Prostate gland (tissue), 2 donors: ENCODE measurements around the gene CELF4. TPM values are rescaled to one million over a fixed set of nuclear protein-coding genes. Genes with fewer than 3 reads are reported as not detected.

Experiments used
- DNase-seq: peaks from one replicate; pipeline ENCODE4 v3.0.0-alpha.2; 2019; ENCODE audit warnings: low spot score
- H3K27ac ChIP-seq, 2 donors: fragments of 200-600 bp; sonication (generic); 2 replicates each; pipeline ENCODE4 v1.5.1; 2017 to 2019
- H3K27me3 ChIP-seq: fragments of 200-600 bp; sonication (generic); replicated peaks from 2 replicates; pipeline ENCODE4 v1.5.1; 2019; ENCODE audit not compliant: insufficient read depth
- H3K36me3 ChIP-seq, 2 donors: fragments of 200-600 bp; sonication (generic); 1 replicate in 1 of 2; 2 replicates in 1 of 2; pipeline versions ENCODE4 v1.5.1 to v1.8.1; 2017 to 2019
- H3K4me1 ChIP-seq: fragments of 200-600 bp; sonication (generic); replicated peaks from 2 replicates; pipeline ENCODE4 v1.5.1; 2019
- H3K4me3 ChIP-seq, 2 donors: fragments of 200-600 bp; sonication (generic); 2 replicates each; pipeline ENCODE4 v1.5.1; 2017 to 2019
- H3K9me3 ChIP-seq: fragments of 200-600 bp; sonication (generic); 2 replicates; pipeline ENCODE4 v1.5.1; 2017
- POLR2A ChIP-seq: fragments of 450-650 bp; IDR thresholded peaks from one replicate; pipeline ENCODE4 v1.6.1; 2016; ENCODE audit warnings: antibody characterized with exemption, mild to moderate bottlenecking
- POLR2AphosphoS5 ChIP-seq: sonication (generic); formaldehyde crosslinking; IDR thresholded peaks from one replicate; pipeline ENCODE4 v1.6.1; 2017; ENCODE audit warnings: antibody characterized with exemption
- WGBS: methylation state at CpG from one replicate; pipeline ENCODE4 v1.1.5; 2018; 5-methylcytosine and 5-hydroxymethylcytosine counted together
- intact Hi-C: fragments of 100-400 bp; cut with DNase I; formaldehyde crosslinking; loops from one replicate; pipeline ENCODE4 v1.14.2; 2022
- total RNA-seq, 2 donors: library from RNA; depleted of rRNA; stranded (reverse); fragments of >200 nt; gene quantifications; one replicate each; pipeline ENCODE4 v1.1.0, GENCODE V29; 2016
- TF ChIP-seq, protein P1 (sequence below), 4 experiments: fragments of 200-600 bp in 2 of 4; fragments of 450-650 bp in 2 of 4; sonication (generic) in 2 of 4; IDR thresholded peaks; 1 replicate in 3 of 4; 2 replicates in 1 of 4; pipeline ENCODE4 v1.5.1; 2016 to 2019; ENCODE audit warnings: antibody characterized with exemption in 4 of 4, mild to moderate bottlenecking in 2 of 4, moderate library complexity in 2 of 4

The CELF4 gene
- total RNA-seq, 2 donors from 2014 or later, result 7.8 to 8.5 TPM

DNA sequence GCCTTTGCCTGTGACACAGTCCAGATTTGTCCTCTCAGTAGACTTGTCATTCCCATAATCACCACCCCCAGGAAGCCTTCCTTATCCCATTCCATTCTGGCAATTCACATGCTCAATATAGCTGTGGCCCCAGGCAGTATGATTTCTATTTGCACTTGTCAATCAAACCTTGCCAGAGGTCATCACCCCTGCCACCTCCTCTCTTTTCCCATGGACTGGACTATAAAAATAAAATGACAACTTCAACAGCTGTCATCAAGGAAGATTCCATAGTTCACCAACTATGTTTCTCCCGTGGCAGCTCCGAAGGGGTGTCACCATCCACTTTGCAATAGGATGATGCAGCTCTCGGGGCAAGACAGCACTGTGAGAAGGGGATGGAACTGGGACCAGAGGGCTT lies 255.7 kb downstream of the CELF4 start:
- TF ChIP-seq POLR2AphosphoS5 (no peak), POLR2A (no peak)
- TF ChIP-seq, protein P1, sequence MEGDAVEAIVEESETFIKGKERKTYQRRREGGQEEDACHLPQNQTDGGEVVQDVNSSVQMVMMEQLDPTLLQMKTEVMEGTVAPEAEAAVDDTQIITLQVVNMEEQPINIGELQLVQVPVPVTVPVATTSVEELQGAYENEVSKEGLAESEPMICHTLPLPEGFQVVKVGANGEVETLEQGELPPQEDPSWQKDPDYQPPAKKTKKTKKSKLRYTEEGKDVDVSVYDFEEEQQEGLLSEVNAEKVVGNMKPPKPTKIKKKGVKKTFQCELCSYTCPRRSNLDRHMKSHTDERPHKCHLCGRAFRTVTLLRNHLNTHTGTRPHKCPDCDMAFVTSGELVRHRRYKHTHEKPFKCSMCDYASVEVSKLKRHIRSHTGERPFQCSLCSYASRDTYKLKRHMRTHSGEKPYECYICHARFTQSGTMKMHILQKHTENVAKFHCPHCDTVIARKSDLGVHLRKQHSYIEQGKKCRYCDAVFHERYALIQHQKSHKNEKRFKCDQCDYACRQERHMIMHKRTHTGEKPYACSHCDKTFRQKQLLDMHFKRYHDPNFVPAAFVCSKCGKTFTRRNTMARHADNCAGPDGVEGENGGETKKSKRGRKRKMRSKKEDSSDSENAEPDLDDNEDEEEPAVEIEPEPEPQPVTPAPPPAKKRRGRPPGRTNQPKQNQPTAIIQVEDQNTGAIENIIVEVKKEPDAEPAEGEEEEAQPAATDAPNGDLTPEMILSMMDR (IDR thresholded peaks at IDR 0.05), result no peak
- Histone ChIP-seq H3K36me3 (no peaks in the 10 kb centered on the region), H3K27ac (no peak overlapping the region), H3K27me3 (no peaks in the 10 kb centered on the region), H3K4me3 (no peak overlapping the region), H3K9me3 (no peaks in the 10 kb centered on the region), H3K4me1 (no peaks in the 10 kb centered on the region)
- 87% methylated on average over 3 of the region's 3 CpGs for WGBS
- intact Hi-C loops, result no loop called here
- no peak for DNase-seq

DNA sequence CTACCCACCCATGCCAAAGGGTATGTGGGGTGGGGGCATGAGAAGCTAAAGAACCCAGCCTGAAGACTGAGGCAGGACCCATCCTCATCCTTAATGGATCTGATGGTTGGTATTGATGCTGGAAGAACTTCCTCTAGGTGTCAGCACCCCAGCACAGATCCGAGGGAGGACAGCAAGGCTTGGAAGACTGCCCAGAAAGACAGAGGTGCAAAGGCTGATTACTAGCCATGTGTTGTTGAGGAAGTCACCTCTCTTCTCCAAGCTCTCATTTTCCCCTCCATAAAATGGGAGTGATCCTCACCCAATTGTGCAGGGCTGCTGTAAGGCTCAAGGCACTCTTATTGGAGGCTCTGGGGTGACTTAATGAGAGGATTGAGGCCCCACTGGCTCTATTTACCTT lies 256.5 kb downstream of the CELF4 start:
- Histone ChIP-seq H3K36me3 (no peaks in the 10 kb centered on the region), H3K27ac (no peak overlapping the region), H3K4me3 (no peak overlapping the region), H3K9me3 (no peaks in the 10 kb centered on the region), H3K27me3 (no peaks in the 10 kb centered on the region), H3K4me1 (no peaks in the 10 kb centered on the region)
- intact Hi-C loops, result no loop called here
- WGBS, result 21% methylated on average over 1 of the region's 1 CpG
- TF ChIP-seq POLR2AphosphoS5 (no peak), POLR2A (no peak)
- TF ChIP-seq, protein P1 (IDR thresholded peaks at IDR 0.05), result no peak
- no peak for DNase-seq

DNA sequence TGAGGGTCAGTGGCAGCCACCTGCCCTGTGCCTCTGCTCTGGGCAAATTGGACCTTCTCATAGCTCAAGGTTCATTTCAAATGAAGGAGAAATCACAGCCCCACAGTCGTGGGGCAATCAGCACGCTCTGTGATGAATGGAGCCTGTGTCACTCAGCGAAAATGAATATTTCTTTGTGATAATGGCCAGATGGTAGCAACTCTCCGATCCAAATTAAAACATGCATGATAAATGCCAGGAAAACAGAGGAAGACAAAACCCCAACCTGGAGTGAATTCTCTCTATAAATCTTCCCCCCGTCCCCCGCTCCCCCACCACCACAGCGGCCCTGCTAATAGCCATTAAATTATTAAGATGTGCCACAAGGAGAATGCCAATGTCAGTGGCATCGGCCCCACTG lies 258.4 kb downstream of the CELF4 start:
- H3K9me3 ChIP-seq, result no peaks in the 10 kb centered on the region
- 86% methylated on average over 8 of the region's 8 CpGs for WGBS
- H3K27ac ChIP-seq, result no peak overlapping the region
- TF ChIP-seq, protein P1 (IDR thresholded peaks at IDR 0.05), result no peak
- TF ChIP-seq POLR2A (no peak), POLR2AphosphoS5 (no peak)
- H3K27me3 ChIP-seq, result no peaks in the 10 kb centered on the region
- no peaks in the 10 kb centered on the region for H3K4me1 ChIP-seq
- intact Hi-C loops, result no loop called here
- H3K4me3 ChIP-seq, result no peak overlapping the region
- no peak for DNase-seq
- H3K36me3 ChIP-seq, result no peaks in the 10 kb centered on the region

DNA sequence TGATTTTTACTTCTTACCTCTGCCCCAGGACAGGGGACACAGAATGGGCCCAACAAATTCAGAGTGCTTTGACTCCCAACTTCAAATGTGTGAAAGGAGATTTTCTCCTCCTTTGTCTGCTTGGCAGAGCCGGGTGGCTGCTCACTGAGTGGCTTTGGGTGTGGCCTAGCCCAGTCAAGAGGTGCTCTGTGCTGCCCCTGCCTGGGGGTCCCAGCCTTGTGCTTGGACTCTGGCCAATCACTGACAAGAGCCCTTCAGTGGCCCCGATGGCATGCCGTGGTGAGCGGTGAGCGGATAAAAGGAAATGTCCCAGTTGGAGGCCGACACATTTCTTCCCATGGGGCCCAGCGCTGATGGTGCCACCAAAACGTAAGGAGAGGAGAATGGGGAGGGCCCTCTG lies 259.2 kb downstream of the CELF4 start:
- Histone ChIP-seq H3K36me3 (no peaks in the 10 kb centered on the region), H3K27me3 (no peaks in the 10 kb centered on the region), H3K4me3 (no peak overlapping the region), H3K4me1 (no peaks in the 10 kb centered on the region), H3K9me3 (no peaks in the 10 kb centered on the region), H3K27ac (no peak overlapping the region)
- TF ChIP-seq, protein P1 (IDR thresholded peaks at IDR 0.05), result no peak
- TF ChIP-seq POLR2A, result no peak
- 78% methylated on average over 8 of the region's 8 CpGs for WGBS
- DNase-seq, result no peak
- intact Hi-C loops, result no loop called here

DNA sequence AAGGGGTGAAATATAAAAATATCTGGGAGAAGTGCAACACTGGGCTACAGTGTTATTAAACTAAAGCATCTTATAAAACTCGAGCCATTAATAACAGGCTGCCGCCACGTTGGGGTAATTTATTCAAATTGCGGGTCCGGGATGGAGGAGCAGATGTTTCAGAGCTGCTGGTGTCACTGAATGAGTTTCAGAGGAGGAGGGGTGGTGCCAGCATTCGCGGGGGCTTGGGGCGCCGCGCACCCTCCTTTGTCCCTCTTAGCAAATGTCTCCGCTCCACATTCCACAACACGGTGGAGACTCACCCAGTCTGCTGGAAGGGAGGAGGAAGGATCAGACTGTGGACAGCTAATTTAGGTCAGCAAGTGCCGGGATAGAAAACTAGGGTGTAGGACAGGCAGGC lies 260.5 kb downstream of the CELF4 start:
- no peaks in the 10 kb centered on the region for H3K9me3 ChIP-seq
- TF ChIP-seq, protein P1 (IDR thresholded peaks at IDR 0.05), result no peak
- TF ChIP-seq POLR2AphosphoS5 (no peak), POLR2A (no peak)
- DNase-seq, result no peak
- WGBS, result 52% methylated on average over 13 of the region's 13 CpGs
- H3K4me3 ChIP-seq, result no peak overlapping the region
- intact Hi-C loops, result no loop called here
- no peak overlapping the region for H3K27ac ChIP-seq
- H3K36me3 ChIP-seq, result no peaks in the 10 kb centered on the region
- H3K27me3 ChIP-seq, result no peaks in the 10 kb centered on the region
- no peaks in the 10 kb centered on the region for H3K4me1 ChIP-seq
